Activated T-cell treated with anti-CD3 and anti-CD28 coated beads for 48 hours (primary cell): Measurements from ENCODE around the gene ZBTB4.
"Not testable (repeated sequence)": the region's sequence is repeated elsewhere in the genome, so short reads cannot be mapped to it uniquely, and the experiment has no call there.

Experiments
- DNase-seq: peaks from one replicate; pipeline ENCODE4 v3.0.0-alpha.2; 2020; ENCODE audit warnings: low read depth

The ZBTB4 gene

DNA sequence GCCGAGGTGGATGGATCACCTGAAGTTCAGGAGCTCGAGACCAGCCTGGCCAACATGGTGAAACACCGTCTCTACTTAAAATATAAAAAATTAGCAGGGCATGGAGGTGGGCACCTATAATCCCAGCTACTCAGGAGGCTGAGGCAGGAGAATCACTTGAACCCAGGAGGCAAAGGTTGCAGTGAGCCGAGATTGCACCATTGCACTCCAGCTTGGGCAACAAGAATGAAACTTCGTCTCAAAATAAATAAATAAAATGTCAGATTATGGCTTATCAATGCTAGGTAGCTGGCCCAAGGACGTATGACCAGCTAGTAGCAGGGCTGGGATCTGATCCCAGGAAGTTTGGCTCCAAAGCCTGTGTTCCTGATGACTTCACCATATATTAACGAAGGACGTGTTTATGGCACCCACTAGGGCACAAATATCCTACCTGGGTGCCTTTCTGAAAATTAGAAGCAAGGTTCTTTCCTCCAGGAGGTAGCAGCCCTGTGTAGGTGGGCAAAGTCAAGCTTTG, 8.9 kb downstream of the ZBTB4 start:
- not testable (repeated sequence) for DNase-seq

DNA sequence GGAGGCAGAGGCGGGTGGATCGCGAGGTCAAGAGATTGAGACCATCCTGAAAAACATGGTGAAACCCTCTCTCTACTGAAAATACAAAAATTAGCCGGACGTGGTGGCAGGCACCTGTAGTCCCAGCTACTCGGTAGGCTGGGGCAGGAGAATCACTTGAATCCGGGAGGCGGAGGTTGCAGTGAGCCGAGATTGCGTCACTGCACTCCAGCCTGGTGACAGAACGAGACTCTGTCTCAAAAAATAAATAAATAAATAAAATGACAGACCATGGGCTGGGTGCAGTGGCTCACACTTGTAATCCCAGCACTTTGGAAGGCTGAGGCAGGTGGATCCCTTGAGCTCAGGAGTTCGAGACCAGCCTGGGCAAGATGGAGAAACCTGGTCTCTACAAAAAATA, 9.6 kb downstream of the ZBTB4 start:
- DNase-seq = not testable (repeated sequence)

DNA sequence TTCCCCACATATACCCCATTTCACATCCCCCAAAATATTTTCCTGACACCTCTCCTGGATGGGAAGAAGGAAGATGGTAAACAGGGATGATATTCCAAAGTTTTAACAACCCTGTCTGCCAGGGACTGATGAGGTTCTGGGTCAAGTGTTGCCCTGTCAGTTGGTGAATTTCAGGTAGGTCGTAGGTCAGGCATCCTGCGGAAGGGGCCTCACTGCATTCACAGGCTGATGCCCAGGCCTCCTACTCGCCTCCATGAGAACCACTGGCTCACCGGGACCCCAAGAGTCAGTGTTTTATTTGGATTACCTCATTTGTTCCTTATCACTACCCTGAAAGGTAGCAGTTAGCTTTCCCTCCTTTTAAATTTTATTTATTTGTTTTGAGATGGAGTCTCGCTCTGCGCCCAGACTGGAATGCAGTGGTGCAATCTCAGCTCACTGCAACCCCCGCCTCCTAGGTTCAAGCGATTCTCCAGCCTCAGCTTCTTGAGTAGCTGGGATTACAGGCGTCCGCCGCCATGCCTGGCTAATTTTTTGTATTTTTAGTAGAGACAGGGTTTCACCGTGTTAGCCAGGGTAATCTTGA, 10.5 kb downstream of the ZBTB4 start:
- no peak for DNase-seq

DNA sequence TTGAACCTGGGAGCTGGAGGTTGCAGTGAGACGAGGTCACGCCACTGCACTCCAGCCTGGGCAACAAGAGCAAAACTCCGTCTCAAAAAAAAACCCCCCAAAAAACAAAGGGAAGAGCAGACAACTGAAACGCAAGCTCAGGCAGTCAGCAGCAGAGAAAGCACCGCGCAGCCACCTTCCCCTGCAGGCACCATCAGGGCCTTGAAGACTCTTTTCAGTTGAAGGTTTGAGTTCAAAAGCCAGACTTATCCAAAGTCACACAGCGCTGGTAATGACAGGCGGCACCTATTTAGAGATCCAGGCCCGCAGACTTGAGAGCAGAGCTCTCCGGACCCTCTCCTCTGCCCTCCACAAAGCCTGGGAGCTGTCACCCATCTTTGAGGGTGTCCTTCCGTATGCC, 11.1 kb downstream of the ZBTB4 start:
- no peak for DNase-seq

DNA sequence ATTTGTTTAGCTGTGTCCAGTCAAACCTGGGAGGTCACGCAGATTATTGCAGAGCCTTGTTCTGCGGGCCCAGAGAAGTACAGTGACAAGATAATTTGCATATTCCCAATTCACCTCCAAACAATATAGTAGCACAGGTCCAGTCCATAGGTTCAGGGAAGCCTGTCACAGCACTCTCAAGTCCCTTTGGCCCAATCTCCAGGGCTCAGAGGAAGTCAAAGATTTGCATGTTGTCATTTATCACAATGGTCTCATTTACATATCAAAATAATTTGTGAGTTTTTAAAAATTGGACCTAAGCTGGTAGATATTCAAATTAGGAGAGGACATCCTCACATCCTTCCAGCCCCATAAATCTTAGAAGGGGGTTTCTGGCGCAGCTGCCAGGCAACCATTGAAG, 11.9 kb downstream of the ZBTB4 start:
- DNase-seq = no peak

DNA sequence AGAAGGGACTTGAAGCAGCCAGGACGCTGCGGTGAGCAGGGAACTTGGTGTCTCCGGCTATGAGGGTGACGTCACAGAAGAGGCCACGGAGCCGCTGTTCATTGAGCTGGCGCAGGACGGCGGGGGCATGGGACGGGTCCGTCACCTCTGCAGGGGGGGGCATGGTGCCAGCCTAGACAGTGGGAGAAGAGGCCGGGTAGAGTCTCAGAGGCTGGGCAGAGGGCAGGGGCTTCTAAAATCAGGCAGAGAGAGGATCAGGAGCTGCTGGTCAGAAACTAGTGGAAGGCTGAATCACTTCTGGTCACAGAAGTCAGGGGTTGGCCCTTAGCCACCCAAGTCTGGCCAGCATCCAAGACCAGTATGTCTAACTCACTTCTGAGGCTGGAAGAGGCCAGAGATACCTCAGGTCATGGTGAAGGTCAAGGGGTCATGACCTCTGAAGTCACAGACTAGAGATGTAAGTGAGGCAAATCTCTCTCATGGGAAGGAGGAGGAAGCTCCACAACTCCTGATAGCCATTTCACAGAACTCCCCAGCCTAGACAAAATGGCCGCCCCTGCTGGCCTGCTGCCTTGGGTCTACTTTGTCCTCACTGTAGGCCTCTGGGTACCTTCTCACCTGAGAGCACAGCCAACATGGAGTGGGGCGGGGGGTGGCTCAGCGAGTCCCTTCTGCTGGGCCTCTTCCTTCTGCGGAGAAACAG, 12.6 kb downstream of the ZBTB4 start:
- DNase-seq = no peak

DNA sequence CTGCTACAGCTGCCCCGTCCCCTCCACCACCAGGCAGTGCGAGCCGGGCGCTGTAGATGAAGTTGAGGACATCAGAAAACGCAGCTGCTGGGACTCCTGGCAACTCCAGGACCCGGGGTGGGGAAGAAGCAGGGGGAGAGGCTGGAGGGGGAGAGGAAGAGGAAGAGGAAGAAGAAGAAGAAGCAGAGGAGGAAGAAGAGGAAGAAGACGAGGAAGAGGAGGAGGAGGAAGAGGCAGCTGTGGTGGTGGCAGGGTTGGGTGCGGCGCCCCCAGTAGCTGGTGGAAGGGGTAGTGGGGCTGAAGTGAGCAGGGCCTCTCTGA, 13.2 kb downstream of the ZBTB4 start:
- no peak for DNase-seq

DNA sequence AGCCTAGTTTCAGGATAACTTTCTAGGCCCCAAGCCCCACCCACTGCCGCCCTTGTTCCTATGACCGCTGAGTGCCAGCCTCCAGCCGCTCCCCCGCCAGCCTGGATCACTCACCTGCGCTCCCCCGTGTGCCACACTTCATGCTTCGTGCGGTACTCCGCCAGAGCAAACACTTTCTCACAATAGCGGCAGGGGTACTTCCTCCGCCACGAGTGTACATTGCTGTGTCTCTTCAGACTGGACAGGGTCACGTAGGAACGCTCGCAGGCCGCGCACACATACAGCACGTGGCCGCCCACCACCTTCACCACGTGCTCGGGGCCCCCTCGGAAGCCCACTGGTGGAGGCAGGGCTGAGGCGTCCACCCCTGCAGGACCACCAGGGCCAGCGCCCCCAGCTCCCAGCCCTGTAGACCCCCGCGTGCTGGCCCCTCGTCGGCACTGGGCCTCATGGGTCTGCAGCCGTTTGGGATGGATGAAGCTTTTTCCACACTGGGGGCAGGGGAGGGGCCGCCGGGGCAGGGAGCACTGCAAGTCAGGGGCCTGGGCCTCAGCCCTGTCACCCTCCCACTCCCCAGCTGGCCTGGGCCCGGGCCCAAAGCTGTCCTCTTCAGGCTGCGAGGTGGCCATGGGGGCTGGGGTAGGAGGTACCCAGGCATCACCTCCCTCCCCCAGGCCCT, 13.7 kb downstream of the ZBTB4 start:
- DNase-seq = no peak

DNA sequence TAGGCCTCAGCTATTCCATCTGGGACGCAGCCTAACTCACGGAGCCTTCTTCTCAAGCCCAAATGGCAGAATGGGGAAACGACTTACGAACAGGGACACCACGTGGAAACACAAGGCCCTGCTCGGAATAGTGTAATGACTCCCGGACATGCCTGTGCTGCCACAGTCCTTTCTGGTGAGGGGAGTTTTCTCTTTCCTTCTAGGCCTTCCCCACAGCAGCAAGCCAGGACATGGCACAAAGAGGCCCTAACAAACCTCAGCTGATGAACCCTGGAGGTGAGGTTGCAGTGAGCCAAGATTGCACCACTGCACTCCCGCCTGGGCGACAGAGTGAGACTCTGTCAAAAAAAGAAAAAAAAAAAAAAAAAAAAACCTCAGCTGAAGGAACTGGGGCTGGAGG, 15.3 kb downstream of the ZBTB4 start:
- no peak for DNase-seq

DNA sequence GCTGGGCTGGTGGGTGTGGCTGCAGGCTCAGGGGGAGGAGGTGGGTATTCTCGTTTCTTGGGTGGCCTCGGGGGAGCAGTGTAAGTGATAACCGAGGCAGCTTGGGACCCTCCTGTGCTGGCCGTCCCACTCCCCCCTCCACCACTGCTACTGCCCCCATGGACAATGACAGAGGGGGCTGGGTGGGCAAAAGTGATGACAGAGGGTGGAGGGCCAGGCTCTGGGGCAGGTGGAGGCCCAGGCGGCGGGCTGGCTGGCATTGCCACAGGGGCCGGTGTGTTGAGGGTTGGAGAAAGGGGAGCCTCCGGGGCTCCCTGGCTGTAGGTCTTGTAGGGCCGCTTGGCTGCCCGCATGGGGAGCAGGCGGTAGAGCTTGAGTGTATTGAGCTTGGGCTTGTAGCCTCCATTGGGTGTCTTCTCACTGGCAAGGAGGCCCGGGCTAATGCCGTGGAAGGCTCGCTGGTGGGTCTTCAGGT, 16.0 kb downstream of the ZBTB4 start:
- DNase-seq = no peak

DNA sequence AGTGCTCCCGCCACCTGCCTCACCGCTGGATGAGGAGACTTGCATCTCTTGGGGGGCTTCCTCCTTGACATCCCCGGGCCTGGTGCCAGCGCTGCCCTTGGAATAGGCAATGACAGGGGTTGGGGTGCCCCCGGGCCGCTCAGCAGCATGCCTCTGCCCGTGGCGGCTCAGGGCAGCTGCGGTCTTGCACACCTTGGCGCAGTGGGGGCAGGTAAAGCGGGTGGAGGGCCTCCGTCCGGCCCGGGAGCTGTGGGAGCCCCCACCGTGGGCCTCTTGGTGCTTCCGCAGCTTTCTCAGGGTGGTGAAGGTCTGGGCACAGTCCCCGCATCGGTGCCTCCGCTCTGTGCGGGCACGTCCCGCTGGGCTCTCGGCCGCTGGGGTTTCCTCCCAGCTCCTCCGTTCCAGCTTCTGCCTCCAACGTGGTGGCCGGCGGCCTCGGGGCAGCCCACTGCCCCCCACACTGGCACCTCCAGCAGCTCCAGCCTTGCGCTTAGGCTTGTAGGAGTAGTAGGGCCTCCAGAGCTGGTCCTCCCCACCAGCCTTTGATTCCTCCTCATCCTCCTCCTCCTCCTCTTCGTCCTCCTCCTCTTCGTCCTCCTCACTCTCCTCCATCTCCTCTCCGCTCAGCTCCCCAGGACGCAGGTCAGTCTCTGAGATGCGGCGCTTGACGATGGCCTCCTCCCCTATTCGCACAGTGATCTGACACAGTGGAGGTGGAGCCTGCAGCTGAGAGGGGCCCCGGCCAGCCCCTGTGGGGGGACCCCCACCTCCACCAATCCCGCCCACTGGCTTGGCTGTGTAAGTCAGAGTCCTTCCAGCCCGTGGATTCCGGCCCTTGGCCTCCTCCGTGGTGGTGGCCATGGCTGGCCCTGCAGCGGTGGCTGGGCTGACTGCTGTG, 16.7 kb downstream of the ZBTB4 start:
- DNase-seq = no peak

DNA sequence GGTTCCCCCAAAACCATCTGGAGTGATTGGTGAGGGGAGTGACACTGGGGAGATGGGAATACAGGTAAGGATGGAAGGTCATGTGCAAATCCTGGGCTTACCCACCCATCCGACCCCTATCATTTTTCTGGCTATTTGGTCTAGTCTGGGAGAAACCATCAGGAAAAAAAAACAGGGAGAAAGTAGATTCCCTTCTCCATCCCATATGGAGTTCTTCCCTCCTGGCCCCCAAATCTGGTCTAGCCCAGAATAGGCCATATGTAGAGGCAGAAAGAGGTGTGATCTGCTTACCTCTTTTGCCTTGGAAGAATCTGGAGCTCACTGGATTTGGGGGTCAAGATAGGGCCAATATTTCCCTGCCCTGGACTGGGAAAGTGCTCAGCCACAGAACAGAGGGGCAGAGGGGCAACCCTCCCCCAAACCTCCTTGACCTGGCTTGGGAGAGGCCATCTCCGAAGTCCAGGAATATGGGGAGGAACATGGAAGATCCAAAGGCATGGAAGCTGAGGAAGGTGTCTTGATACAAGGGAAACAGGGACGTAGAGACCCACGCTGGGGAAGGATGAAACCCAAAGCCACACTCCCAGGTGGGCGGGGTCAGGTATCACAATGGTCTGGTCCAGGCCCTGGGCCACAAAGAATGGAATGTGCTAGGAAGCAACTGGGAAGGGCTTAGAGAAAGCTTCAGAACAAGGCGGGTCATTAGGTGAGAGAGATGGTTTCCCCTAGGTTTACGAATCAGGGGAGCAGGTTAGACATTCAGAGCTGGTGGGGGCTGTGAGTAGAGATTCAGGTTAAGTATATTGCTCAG, 18.4 kb downstream of the ZBTB4 start:
- DNase-seq = no peak

DNA sequence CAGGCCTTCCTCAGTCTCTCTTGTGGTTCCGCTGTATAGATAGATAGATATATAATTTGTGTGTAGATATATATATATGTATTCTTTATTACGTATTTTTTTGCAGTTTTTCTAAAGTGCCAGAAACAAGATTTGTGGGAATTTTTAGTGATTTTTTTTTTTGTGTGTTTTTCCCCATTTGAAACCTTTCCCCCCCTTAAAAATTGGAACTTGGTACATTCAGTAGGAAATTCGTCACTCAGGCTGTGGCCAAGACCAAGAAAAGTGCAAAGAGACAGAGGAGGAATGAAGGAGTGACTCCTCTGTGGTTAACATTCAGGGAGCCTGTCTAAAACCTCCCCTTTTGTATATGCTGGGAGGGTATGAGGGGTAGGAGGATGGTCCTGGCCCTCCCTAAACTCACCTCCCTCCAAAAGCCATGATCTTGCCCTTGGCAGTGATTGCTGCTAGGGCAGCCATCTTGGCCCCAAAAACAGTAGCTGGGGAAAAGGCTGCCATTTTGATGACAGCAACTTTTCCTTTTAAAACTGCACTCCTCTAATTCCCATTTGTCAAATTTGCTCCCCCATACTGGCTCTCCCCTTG, 19.4 kb downstream of the ZBTB4 start:
- no peak for DNase-seq

DNA sequence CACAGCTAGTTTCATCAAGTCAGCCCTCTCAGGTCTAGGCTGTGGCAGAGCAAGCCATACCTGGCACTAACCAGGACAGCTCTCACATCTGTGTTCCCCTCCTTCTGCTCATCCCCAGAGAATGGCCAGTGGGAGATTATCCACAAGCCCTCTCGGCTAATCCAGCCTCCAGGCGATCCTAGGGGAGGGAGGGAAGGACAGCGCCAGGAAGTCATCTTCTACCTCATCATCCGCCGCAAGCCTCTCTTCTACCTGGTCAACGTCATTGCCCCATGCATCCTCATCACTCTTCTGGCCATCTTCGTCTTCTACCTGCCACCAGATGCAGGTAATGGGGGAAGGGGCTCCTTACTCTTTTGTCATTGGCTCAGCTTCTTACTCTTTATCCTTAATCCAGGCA, 31.0 kb downstream of the ZBTB4 start:
- DNase-seq = no peak

DNA sequence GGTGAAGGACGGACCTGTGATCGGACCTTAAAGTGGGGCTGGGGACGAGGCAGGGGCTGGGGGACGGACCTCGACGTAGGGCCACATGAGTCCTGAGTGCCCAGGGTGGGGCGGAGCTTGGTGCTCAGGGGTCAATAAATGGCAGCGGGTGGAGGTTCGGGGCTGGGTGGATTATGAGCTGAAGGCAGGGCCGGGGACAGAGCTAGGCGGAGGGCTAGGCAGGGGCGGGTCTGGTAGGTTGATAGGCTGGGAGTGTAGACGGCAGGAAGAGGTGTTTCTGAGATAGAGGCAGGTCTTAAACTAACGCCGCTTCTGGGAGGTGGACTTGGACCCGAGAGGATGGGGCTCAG, 33.8 kb downstream of the ZBTB4 start:
- no peak for DNase-seq

DNA sequence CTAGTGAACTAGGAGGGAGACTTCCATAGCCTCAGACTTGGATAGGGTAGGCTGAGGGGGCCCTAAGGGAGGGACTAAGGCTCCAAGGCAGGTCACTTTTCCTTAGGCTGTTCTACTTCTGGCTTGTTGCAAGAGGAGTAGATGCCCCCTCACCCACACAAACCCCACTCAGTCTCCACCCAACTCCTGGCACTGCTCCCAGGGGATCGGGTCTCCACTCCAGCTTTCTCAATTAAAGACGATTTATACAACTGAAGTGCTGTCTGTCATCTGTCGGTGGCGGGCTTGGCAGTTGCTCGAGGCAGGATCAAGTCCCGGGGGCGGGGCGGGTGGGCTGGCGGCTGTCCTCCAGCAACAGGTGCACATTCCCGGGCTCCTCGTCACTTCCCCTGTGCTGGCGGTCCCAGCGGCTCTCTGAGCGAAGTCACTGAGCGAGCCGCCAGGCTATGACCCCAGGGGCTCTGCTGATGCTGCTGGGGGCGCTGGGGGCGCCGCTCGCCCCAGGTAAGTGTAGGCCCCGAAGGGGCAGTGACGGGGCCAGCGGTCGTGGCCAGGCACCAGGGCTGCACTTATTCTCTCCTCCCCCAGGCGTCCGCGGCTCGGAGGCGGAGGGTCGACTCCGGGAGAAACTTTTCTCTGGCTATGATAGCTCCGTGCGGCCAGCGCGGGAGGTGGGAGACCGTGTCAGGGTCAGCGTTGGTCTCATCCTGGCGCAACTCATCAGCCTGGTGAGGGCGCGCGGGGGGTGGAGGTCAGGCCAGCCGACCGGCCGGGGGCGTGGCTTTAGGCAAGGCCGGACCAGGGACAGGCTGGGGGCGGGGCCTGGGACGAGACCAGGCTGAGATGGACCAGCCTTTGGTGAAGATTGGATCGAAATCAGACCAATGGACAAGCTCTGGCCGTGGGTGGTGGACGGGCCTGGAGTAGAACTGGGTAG, 34.5 kb downstream of the ZBTB4 start, which contains the start of gene CHRNB1:
Gene CHRNB1 (plus strand): TSS at position 380 of the 937 bp plus-strand sequence. CDS start 67 bp downstream, at position 447.
- no peak for DNase-seq

DNA sequence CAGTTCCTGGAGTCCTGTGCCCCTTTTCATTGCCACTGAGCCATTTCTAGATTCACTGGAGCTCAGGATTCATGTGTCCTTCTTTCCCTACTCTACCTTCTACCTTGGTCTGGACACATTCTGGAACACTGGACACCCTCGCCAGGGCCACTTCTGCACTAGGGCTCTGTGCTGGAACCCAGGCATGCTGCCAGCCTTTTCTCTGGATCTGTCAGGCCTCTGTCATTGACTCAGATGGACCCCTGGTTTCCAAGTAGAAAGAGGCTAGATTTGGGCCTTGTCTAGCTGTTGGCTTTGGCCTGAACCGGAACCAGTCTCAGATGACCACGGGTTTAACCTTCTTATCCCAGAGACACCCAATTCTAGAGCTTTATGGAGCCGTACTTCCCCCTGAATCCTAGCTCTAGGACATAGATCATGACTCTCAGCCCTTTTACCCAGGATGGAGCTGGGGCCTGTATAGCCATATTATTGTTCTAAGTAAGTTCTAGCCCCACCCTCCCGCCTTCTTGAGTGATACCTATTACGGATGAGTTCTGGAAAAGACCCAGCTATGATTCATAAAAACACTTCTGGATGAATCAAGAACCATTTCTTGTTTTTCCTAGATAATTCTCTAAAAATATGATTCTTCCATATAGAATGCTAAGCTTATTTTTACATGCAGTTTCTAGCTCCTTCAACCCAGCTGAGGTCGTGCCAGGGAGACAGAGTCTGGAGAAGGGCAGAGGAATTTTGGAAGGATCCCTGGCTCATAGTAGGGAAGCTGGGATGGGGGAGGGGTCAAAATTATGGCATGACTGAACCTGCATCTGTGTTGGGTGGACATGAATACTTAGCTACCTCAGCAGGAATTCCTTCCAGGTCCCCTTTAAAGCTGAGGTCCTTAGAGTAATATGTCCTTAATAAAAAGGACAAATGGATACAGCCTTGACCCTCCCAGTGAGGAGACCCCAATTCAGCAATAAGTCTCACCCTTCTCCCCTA, 35.6 kb downstream of the ZBTB4 start:
- no peak for DNase-seq

DNA sequence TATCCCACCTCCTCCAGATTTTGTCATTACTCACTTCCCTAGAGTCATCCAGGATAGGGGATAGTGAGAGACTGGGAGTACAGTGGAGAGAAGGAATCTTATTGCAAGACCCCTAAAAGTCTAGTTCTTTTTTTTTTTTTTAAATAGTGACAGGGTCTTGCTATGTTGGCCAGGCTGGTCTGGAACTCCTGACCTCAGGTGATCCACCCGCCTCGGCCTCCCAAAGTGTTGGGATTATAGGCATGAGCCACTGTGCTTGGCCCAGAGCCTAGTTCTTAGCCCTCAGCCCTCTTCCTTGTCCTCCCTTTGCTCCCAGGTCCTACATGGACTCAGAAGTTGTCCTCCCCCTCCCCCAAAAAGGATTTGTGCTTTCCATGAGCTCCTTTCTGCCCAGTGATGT, 37.3 kb downstream of the ZBTB4 start:
- DNase-seq = no peak

DNA sequence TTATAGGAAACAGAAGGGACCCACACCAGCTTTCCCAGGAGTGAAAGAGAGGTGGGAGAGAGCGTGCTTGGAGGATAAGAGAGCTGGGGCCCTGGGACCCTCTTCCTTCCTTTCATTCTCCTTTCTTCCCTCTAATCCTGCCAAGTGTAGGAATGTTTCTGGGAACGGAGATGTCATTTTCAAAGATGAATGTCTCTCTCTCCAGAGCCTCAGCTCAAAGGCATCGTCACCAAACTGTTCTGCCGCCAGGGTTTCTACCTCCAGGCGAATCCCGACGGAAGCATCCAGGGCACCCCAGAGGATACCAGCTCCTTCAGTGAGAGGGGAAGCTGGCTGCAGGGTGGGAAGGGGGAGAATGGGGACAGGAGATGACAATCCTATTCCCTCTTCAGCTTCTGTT, 38.2 kb downstream of the ZBTB4 start:
- no peak for DNase-seq
